Measurements from ENCODE around the gene PCDHGA4.
"Not testable (repeated sequence)": the region's sequence is repeated elsewhere in the genome, so short reads cannot be mapped to it uniquely, and the experiment has no call there.

Gene PCDHGA4

GRCh38 chr5:141349917-141350619 is 4.8 kb upstream of the PCDHGA4 start, which contains the start of gene PCDHGB1:
TSS of gene PCDHGB1 (plus strand) at chr5:141350099. CDS start at chr5:141350261, 162 bp downstream.
- DNase-seq, result peak; percentile 24

GRCh38 chr5:141351591-141351990 is 3.2 kb upstream of the PCDHGA4 start:
- no peak for DNase-seq

GRCh38 chr5:141355641-141356040 is 820 bp downstream of the PCDHGA4 start:
- DNase-seq, result no peak

- DNase-seq, result no peak
Measured at GRCh38 chr5:141356133-141356532, 1.3 kb downstream of the PCDHGA4 start.

GRCh38 chr5:141356950-141357349 is 2.1 kb downstream of the PCDHGA4 start:
- no peak for DNase-seq

- no peak for DNase-seq
Measured at GRCh38 chr5:141359790-141360426, 5.1 kb downstream of the PCDHGA4 start, which contains the start of gene PCDHGB2. TSS of gene PCDHGB2 (plus strand) at chr5:141359994. CDS start at chr5:141360136, 142 bp downstream.

GRCh38 chr5:141360685-141361084 is 5.9 kb downstream of the PCDHGA4 start:
- DNase-seq, result no peak

- DNase-seq, result no peak
Measured at GRCh38 chr5:141362719-141363118, 7.9 kb downstream of the PCDHGA4 start.

GRCh38 chr5:141363952-141364660 is 9.3 kb downstream of the PCDHGA4 start, which contains the start of gene PCDHGA5:
TSS of gene PCDHGA5 (plus strand) at chr5:141364162. CDS start at chr5:141364331, 169 bp downstream.
- no peak for DNase-seq

- no peak for DNase-seq
Measured at GRCh38 chr5:141366016-141366896, 11.4 kb downstream of the PCDHGA4 start.

- DNase-seq, result peak; percentile 36
Measured at GRCh38 chr5:141369994-141370848, 15.4 kb downstream of the PCDHGA4 start, which contains the start of gene PCDHGB3. TSS of gene PCDHGB3 (plus strand) at chr5:141370242. CDS start at chr5:141370395, 153 bp downstream.

- DNase-seq, result no peak
Measured at GRCh38 chr5:141371572-141372475, 17.0 kb downstream of the PCDHGA4 start.

- DNase-seq, result no peak
Measured at GRCh38 chr5:141373673-141374317, 19.0 kb downstream of the PCDHGA4 start, which contains the start of gene PCDHGA6. TSS of gene PCDHGA6 (plus strand) at chr5:141373891. CDS start at chr5:141374084, 193 bp downstream.

- DNase-seq, result no peak
Measured at GRCh38 chr5:141374627-141375026, 19.8 kb downstream of the PCDHGA4 start.

- DNase-seq, result not testable (repeated sequence)
Measured at GRCh38 chr5:141375444-141376155, 20.8 kb downstream of the PCDHGA4 start.

- no peak for DNase-seq
Measured at GRCh38 chr5:141382469-141383294, 27.9 kb downstream of the PCDHGA4 start, which contains the start of gene PCDHGA7. TSS of gene PCDHGA7 (plus strand) at chr5:141382742. CDS start at chr5:141382900, 158 bp downstream.

GRCh38 chr5:141383345-141383744 is 28.5 kb downstream of the PCDHGA4 start:
- no peak for DNase-seq
